ENCODE data around the gene ARL14EP.

- TF ChIP-seq, protein P1, sequence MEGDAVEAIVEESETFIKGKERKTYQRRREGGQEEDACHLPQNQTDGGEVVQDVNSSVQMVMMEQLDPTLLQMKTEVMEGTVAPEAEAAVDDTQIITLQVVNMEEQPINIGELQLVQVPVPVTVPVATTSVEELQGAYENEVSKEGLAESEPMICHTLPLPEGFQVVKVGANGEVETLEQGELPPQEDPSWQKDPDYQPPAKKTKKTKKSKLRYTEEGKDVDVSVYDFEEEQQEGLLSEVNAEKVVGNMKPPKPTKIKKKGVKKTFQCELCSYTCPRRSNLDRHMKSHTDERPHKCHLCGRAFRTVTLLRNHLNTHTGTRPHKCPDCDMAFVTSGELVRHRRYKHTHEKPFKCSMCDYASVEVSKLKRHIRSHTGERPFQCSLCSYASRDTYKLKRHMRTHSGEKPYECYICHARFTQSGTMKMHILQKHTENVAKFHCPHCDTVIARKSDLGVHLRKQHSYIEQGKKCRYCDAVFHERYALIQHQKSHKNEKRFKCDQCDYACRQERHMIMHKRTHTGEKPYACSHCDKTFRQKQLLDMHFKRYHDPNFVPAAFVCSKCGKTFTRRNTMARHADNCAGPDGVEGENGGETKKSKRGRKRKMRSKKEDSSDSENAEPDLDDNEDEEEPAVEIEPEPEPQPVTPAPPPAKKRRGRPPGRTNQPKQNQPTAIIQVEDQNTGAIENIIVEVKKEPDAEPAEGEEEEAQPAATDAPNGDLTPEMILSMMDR (IDR thresholded peaks at IDR 0.05; ENCODE audit: poor library complexity): no peak
- TF ChIP-seq EZH2 (IDR thresholded peaks at IDR 0.05; ENCODE audit: borderline replicate concordance): no peak
These were observed 27.5 kb downstream of the ARL14EP start for GRCh38 chr11:30350384-30350783.
